ENCODE measurements around the gene TCF4. TPM values are rescaled to one million over a fixed set of nuclear protein-coding genes. Genes with fewer than 3 reads are reported as not detected.

The TCF4 gene
- total and polyA plus RNA-seq, 5 donors: 17.3 to 73.6 (median 58.7) TPM

DNA sequence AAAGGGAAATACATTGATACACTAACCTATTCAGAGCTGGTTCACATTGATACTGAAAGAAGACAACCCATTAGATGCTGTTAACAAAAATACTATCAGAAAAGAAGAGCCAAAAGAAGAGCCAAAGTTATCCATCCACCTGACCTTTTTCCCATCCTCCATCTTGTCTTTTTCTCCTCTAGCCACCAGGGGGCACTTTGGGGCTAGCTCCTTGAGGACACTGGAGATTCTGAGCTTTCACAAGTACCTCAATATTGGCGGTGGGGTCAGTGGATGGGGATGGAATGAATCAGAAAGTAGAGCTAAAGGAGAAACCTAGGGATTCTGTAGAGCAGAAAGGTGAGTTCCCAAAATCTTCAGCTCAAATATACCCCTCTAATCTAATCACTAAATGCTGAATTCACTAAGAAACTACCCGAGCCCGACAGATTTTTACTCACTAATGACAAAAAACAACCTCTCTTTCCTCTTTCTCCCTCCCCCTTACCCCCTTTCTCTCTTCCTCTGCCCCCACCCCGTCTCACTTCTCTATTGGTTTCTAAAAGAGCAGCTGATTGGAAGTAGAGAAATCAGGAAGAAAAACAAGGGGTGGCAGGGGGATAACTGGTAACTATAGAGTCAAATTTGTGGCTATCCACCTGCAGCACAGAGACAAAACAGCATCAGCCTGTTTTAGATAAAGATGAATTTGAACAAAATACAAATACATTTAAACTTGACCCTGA, 203.3 kb downstream of the TCF4 start:
- Histone ChIP-seq H3K27me3 (ENCODE audit: control insufficient read depth, insufficient read depth) (no peaks in the 10 kb centered on the region), H3K27ac (ENCODE audit: low read length) (no peak overlapping the region), H3K4me3 (ENCODE audit: low read length) (no peak overlapping the region), H3K4me1 (ENCODE audit: control insufficient read depth, insufficient read depth, low read length) (peaks cover 7% of the 10 kb centered on the region), H3K9me3 (ENCODE audit: control insufficient read depth, low read length) (no peaks in the 10 kb centered on the region)
- intact Hi-C loops (cut with DNase I): no loop called here
- DNase-seq: no peak
- WGBS: 71% methylated on average over 4 of the region's 4 CpGs
- ATAC-seq: no peak

DNA sequence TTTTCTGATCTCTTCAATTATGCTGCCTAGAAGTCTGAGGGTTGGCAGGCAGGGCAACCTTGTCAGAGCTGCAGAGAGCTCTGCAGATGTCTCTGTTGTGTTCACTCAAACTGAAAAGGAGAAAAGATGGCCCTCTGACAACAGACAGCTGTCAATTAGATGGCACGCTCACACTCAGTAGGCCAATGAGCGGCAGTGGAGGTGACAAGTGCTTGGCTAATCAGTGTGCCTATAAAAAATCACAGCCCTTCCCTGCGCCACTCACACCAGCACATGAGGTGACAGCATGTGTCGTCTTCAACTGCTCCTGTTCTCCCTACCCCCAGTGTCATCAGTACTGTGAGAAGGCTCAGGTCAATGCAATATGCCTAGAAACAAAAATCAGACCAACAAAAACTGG, 203.9 kb downstream of the TCF4 start:
- Histone ChIP-seq H3K27ac (ENCODE audit: low read length) (no peak overlapping the region), H3K4me1 (ENCODE audit: control insufficient read depth, insufficient read depth, low read length) (peaks cover 7% of the 10 kb centered on the region), H3K9me3 (ENCODE audit: control insufficient read depth, low read length) (no peaks in the 10 kb centered on the region), H3K27me3 (ENCODE audit: control insufficient read depth, insufficient read depth) (no peaks in the 10 kb centered on the region), H3K4me3 (ENCODE audit: low read length) (no peak overlapping the region)
- 71% methylated on average over 4 of the region's 4 CpGs for WGBS
- DNase-seq (no peak), ATAC-seq (no peak)
- intact Hi-C loops (cut with DNase I): no loop called here

DNA sequence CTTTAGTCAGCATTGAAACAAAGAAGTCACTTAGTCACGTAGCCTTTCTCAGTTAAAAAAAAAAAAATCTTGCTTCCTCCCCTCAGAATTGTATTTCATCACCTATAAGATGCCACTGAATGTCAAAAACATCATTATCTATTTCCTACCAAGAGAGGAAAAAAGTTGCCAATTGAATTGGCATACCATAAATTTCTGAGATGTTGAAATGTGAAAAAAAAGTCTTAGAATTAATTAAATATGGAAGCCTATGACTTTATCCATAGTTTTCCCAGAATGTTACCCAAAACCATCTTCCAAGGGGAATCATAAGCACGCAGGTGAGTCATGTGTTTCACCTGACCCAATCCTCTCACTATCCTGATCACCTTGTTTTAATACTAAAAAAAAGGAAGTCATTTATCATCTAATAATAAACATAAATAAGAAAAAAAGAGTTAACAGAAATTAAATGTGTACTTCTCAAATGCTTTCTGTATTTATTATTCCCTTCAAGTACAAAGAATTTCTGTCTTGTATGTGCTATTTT, 205.7 kb downstream of the TCF4 start:
- no peak for ATAC-seq
- 88% methylated on average over 2 of the region's 2 CpGs for whole genome bisulfite sequencing
- intact Hi-C loops (cut with DNase I): no loop called here
- H3K27ac ChIP-seq (ENCODE audit: low read length): no peak overlapping the region
- H3K4me1 ChIP-seq (ENCODE audit: control insufficient read depth, insufficient read depth, low read length): peaks cover 7% of the 10 kb centered on the region
- H3K4me3 ChIP-seq (ENCODE audit: low read length): no peak overlapping the region
- no peak for DNase-seq
- no peaks in the 10 kb centered on the region for H3K9me3 ChIP-seq (ENCODE audit: control insufficient read depth, low read length)
- H3K27me3 ChIP-seq (ENCODE audit: control insufficient read depth, insufficient read depth): no peaks in the 10 kb centered on the region

DNA sequence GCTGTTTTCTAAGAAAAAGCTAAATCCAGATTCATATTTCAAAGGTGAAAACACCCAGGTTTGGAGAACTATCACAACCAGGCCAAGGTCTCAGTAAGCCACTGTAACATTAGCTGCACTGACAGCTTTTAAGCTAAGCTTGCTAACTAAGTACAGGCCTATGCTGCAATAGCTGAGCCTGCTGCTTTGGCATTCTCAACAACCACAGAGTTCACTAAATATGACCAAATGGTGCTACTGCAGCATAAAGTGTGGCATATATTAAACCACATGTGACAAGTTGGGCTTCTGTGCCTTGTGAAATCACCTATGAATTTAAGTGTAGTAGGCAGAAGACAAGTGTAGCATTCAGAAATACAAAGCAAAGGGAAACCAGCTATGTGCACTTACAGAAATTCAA, 206.7 kb downstream of the TCF4 start:
- intact Hi-C loops (cut with DNase I): no loop called here
- H3K27ac ChIP-seq (ENCODE audit: low read length): no peak overlapping the region
- peaks cover 5% of the 10 kb centered on the region for H3K4me1 ChIP-seq (ENCODE audit: control insufficient read depth, insufficient read depth, low read length)
- DNase-seq: no peak
- no peak for ATAC-seq
- H3K27me3 ChIP-seq (ENCODE audit: control insufficient read depth, insufficient read depth): no peaks in the 10 kb centered on the region
- no peaks in the 10 kb centered on the region for H3K9me3 ChIP-seq (ENCODE audit: control insufficient read depth, low read length)
- no peak overlapping the region for H3K4me3 ChIP-seq (ENCODE audit: low read length)

DNA sequence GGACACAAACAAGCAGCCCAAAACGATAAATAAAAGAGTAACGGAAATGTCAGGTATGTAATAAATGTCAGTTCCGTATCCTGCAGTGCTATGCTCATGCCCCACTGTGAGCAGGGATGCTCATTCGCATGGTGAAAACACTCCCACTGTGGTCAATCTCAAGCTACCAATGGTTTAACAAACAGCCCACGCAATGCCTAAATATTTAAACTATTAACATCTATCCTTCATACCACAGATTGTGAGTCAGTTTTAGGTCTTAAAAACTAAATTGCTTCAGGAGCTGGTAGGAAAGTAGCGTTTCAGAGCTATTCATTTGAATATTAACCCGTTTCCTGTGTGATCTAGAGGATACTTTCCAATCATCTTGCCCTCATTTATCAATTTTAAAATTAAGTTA, 207.4 kb downstream of the TCF4 start:
- H3K9me3 ChIP-seq (ENCODE audit: control insufficient read depth, low read length): no peaks in the 10 kb centered on the region
- 95% methylated on average over 7 of the region's 7 CpGs for WGBS
- H3K4me1 ChIP-seq (ENCODE audit: control insufficient read depth, insufficient read depth, low read length): no peaks in the 10 kb centered on the region
- H3K27me3 ChIP-seq (ENCODE audit: control insufficient read depth, insufficient read depth): no peaks in the 10 kb centered on the region
- no peak overlapping the region for H3K4me3 ChIP-seq (ENCODE audit: low read length)
- DNase-seq (no peak), ATAC-seq (no peak)
- intact Hi-C loops (cut with DNase I): no loop called here
- H3K27ac ChIP-seq (ENCODE audit: low read length): no peak overlapping the region

DNA sequence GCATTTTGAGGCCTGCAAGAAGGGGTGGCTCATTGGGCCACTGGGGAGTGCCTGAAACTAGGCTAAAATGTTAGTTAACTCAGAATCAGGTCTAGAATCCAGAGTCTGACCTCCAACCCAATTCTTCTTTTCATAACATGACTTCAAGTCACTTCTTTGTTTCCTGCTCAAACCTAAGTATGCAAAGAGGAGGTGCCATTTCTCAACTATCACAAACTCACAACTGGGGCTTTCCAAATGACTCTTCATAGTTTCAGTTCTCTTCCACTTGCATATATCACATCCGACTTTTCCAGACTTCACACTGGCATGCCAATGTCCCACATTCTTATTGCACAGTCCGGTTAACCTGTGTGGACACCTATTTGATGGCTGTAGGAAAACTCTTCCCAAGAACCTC, 211.6 kb downstream of the TCF4 start:
- no peaks in the 10 kb centered on the region for H3K4me1 ChIP-seq (ENCODE audit: control insufficient read depth, insufficient read depth, low read length)
- DNase-seq: no peak
- H3K27me3 ChIP-seq (ENCODE audit: control insufficient read depth, insufficient read depth): no peaks in the 10 kb centered on the region
- no peak for ATAC-seq
- 80% methylated on average over 2 of the region's 2 CpGs for WGBS
- intact Hi-C loops (cut with DNase I): no loop called here
- H3K4me3 ChIP-seq (ENCODE audit: low read length): no peak overlapping the region
- no peaks in the 10 kb centered on the region for H3K9me3 ChIP-seq (ENCODE audit: control insufficient read depth, low read length)
- no peak overlapping the region for H3K27ac ChIP-seq (ENCODE audit: low read length)

DNA sequence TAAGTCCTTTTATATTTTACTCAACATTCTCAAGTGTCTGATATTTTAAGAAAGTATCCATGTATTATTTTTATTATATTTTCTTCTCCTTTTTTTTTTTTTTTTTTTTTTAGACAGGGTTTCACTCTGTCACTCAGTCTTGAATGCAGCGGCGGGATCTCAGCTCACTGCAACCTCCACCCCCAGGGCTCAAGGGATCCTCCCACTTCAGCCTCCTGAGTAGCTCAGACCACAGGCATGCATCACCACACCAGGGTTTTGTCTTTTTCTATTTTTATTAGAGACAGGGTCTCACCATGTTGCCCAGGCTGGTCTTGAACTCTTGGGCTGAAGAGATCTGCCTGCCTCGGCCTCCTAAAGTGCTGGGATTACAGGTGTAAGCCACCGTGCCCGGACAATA, 212.1 kb downstream of the TCF4 start:
- no peak overlapping the region for H3K27ac ChIP-seq (ENCODE audit: low read length)
- intact Hi-C loops (cut with DNase I): no loop called here
- no peaks in the 10 kb centered on the region for H3K4me1 ChIP-seq (ENCODE audit: control insufficient read depth, insufficient read depth, low read length)
- no peaks in the 10 kb centered on the region for H3K9me3 ChIP-seq (ENCODE audit: control insufficient read depth, low read length)
- 96% methylated on average over 5 of the region's 5 CpGs for WGBS
- H3K27me3 ChIP-seq (ENCODE audit: control insufficient read depth, insufficient read depth): no peaks in the 10 kb centered on the region
- ATAC-seq (no peak), DNase-seq (no peak)
- no peak overlapping the region for H3K4me3 ChIP-seq (ENCODE audit: low read length)

DNA sequence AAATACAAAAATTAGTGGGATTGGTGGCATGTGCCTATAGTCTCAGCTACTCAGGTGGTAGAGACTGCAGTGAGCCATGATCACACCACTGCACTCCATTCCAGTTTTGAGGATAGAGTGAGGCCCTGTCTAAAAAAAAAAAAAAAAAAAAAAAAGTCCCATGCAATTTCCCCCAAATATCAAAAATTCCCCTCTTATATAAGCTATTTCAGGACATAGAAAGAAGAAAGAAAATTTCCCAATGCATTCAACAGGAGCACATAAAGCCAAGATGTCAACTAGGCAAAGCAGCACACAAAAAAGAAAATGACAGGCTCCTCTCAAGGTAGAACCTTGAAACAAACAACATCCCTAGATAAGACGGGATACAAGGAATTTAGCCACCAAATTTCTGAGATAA, 213.3 kb downstream of the TCF4 start:
- no peak overlapping the region for H3K27ac ChIP-seq (ENCODE audit: low read length)
- WGBS: 95% methylated on average over 1 of the region's 1 CpG

DNA sequence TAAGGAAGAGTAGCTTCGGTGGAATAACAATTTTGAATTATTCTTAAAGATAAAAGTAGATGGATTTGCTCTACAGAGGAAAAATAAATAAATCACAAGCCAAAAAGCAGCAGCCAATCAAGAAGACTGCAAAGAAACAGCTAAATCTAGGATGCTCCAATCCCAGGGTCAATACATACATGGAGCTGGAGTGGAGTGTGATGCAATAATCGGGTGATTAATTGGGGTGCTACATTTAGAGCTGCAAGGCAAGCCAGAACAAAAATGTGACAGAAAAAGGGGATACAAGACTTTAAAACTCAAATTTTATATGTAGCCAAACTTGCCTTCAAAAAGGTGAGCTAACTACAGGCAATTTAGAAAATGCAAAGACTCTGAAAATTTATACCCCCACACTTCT, 215.8 kb downstream of the TCF4 start:
- Histone ChIP-seq H3K27me3 (ENCODE audit: control insufficient read depth, insufficient read depth) (no peaks in the 10 kb centered on the region), H3K4me3 (ENCODE audit: low read length) (no peak overlapping the region), H3K27ac (ENCODE audit: low read length) (no peak overlapping the region), H3K4me1 (ENCODE audit: control insufficient read depth, insufficient read depth, low read length) (no peaks in the 10 kb centered on the region), H3K9me3 (ENCODE audit: control insufficient read depth, low read length) (no peaks in the 10 kb centered on the region)
- ATAC-seq (no peak), DNase-seq (no peak)
- 71% methylated on average over 2 of the region's 2 CpGs for WGBS
- intact Hi-C loops (cut with DNase I): no loop called here

More for the DNA sequence above, 213.3 kb downstream of the TCF4 start:
- Histone ChIP-seq H3K9me3 (ENCODE audit: control insufficient read depth, low read length) (no peaks in the 10 kb centered on the region), H3K4me3 (ENCODE audit: low read length) (no peak overlapping the region), H3K27me3 (ENCODE audit: control insufficient read depth, insufficient read depth) (no peaks in the 10 kb centered on the region), H3K4me1 (ENCODE audit: control insufficient read depth, insufficient read depth, low read length) (no peaks in the 10 kb centered on the region)
- DNase-seq (no peak), ATAC-seq (no peak)
- intact Hi-C loops (cut with DNase I): no loop called here

DNA sequence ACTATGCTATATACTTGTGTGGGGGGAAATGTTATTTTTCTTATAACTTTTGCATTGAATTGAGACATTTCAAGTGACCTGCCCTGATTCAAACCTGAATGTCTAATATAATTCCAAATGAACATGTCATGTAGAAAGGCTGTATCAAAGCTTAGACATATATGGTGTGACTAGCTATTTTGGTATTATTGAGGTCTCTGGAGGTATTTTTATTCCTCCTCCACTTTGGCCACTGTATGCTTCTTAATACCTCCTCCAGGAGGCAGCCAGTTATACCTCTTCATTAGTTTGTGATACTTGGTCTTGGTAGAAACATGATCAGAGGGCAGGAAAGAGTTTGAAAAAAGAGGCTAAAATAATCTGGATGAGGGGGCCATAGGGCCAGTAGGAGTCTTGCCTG, 217.1 kb downstream of the TCF4 start:
- Histone ChIP-seq H3K9me3 (ENCODE audit: control insufficient read depth, low read length) (no peaks in the 10 kb centered on the region), H3K4me3 (ENCODE audit: low read length) (no peak overlapping the region), H3K27ac (ENCODE audit: low read length) (no peak overlapping the region), H3K27me3 (ENCODE audit: control insufficient read depth, insufficient read depth) (no peaks in the 10 kb centered on the region), H3K4me1 (ENCODE audit: control insufficient read depth, insufficient read depth, low read length) (no peaks in the 10 kb centered on the region)
- DNase-seq (no peak), ATAC-seq (no peak)
- intact Hi-C loops (cut with DNase I): no loop called here

DNA sequence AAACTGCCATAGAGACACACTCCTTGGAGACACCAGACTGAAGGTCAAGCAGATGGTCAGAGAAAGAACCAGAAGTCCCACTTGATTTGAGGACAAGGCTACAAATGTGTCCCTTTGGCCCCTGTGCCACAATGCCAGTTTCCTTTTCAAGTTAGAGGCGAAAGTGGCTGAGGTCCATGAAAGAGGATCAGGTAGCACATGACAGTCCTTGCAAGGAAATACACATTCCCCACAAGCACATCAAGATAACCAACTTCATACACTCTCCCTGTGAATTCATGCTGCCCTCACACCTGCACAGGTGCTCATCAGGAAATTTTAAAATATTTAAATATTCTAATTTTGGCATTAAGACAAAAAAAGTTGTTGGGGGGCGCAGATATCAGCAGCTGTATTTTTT, 218.6 kb downstream of the TCF4 start:
- no peaks in the 10 kb centered on the region for H3K9me3 ChIP-seq (ENCODE audit: control insufficient read depth, low read length)
- no peaks in the 10 kb centered on the region for H3K27me3 ChIP-seq (ENCODE audit: control insufficient read depth, insufficient read depth)
- H3K4me3 ChIP-seq (ENCODE audit: low read length): no peak overlapping the region
- DNase-seq (no peak), ATAC-seq (no peak)
- 96% methylated on average over 2 of the region's 2 CpGs for WGBS
- no peaks in the 10 kb centered on the region for H3K4me1 ChIP-seq (ENCODE audit: control insufficient read depth, insufficient read depth, low read length)
- no peak overlapping the region for H3K27ac ChIP-seq (ENCODE audit: low read length)
- intact Hi-C loops (cut with DNase I): no loop called here

DNA sequence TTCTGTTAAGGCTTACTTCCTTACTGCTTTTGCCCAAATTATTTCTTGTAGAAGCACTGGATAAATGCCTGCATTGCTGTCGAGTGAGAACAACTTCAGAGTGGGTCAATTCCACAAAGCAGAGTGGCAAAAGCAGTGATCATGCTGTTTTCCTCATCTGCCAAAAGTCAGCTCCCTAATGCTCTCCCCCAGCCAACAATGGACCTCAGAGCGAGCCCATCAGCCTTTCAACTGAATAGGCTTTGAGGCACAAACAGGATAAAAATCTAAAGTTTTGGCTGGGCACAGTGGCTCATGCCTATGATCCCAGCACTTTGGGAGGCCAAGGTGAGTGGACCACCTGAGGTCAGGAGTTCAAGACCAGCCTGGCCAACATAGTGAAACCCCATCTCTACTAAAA, 222.7 kb downstream of the TCF4 start:
- intact Hi-C loops (cut with DNase I): no loop called here
- ATAC-seq: no peak
- DNase-seq: no peak
- no peaks in the 10 kb centered on the region for H3K27me3 ChIP-seq (ENCODE audit: control insufficient read depth, insufficient read depth)
- H3K27ac ChIP-seq (ENCODE audit: low read length): no peak overlapping the region
- no peaks in the 10 kb centered on the region for H3K9me3 ChIP-seq (ENCODE audit: control insufficient read depth, low read length)
- no peak overlapping the region for H3K4me3 ChIP-seq (ENCODE audit: low read length)
- H3K4me1 ChIP-seq (ENCODE audit: control insufficient read depth, insufficient read depth, low read length): peaks cover 2% of the 10 kb centered on the region
- 63% methylated on average over 2 of the region's 2 CpGs for WGBS

All from right cardiac atrium (tissue), 5 donors.